NOMO-1 treated with DMSO at 0.1 percent for 48 hours (cell line): Measurements from ENCODE around the gene PRUNE2.
"Not testable (repeated sequence)": the region's sequence is repeated elsewhere in the genome, so short reads cannot be mapped to it uniquely, and the experiment has no call there.

Experiments used
- DNase-seq: peaks from one replicate; lab custom pipeline; 2025; ENCODE audit not compliant: unreplicated experiment; lab: John Stamatoyannopoulos, UW

Gene PRUNE2

GRCh38 chr9:76799473-76799872 lies 106.4 kb downstream of the PRUNE2 start:
- no peak for DNase-seq

DNA sequence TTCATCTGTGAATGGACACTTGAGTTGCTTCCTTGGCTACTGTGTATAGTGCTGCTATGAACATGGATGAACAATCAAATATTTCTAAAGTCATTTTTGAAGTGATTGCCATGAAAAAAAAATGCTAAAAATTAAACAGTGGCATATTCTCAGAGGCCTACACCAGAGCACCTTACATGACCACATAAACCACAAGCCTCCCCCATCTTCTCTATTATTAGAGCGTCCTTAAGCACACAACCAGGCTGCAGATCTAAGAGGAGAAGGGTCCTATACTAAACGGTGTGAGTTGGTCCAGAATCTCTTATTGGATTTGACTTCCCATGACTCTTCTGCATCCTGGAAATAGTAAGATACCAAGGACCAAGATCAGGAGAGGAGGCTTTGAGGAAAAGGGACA lies 107.4 kb downstream of the PRUNE2 start:
- DNase-seq: no peak

GRCh38 chr9:76796296-76796695 lies 109.6 kb downstream of the PRUNE2 start:
- no peak for DNase-seq

GRCh38 chr9:76793784-76794431 lies 112.0 kb downstream of the PRUNE2 start:
- DNase-seq: no peak

DNA sequence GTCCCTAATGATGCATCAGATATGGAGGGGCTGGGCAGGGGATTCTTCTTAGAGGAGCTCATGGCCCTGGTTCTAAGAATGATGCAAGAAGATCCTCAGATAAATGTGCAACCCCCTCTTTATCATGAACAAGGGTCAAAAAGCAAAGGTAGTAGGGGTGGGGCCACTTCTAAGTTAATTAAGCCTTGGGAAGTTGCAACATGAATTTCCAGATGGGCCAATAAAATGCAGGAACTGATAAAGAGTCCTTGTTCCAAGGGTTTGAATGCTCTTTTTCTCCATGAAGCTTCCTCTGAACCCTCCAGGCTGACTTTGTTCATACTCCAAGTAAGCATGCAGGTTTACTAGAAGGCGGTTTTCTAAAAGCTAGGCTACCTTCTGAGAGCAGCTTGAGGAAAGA lies 116.1 kb downstream of the PRUNE2 start:
- DNase-seq: no peak

- no peak for DNase-seq
These were observed 118.2 kb downstream of the PRUNE2 start for GRCh38 chr9:76787677-76788076.

- no peak for DNase-seq
These were observed 120.4 kb downstream of the PRUNE2 start for GRCh38 chr9:76785501-76785900.

GRCh38 chr9:76784881-76785280 lies 121.0 kb downstream of the PRUNE2 start:
- DNase-seq: no peak

GRCh38 chr9:76772686-76773445 lies 133.0 kb downstream of the PRUNE2 start:
- DNase-seq: no peak

DNA sequence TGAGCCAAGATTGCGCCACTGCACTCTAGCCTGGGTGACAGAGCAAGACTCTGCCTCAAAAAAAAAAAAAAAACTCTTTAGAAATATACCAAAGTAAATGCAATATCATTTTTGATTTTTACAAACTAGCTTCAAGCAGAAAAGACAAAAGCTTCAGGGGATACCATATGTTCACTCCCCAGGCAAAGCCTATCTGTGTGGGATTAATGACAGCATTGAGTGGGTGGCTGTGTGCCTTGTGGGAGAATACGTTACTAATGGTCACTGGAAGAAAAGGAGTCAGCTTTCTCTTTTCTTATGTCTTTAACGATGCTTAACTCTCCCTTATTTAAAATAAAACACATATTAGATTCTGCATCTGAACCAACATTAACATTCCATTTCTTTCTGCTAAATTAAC lies 139.8 kb downstream of the PRUNE2 start:
- DNase-seq: no peak

GRCh38 chr9:76764138-76764537 lies 141.8 kb downstream of the PRUNE2 start, which contains the start of gene PCA3:
PCA3 (plus strand) TSS chr9:76764438.
- DNase-seq: no peak

DNA sequence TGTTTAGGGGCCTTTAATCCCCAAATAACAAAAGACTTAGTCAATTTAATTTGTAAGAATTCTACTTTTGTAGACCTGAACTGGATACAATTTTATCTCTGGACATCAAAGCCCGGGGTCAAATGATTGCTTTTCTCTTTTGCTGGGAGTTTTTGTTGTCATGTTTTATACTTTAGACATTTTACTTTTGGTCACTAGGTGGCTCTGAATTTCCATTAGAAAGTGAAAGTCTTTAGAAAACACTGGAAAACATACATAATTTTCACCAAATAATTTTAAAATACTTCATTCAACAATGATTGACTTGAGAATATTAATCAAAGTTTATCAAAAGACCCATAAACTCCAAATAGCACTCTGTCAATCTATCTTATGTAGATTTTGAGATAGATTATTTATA lies 144.5 kb downstream of the PRUNE2 start:
- DNase-seq: no peak

GRCh38 chr9:76759732-76760131 lies 146.2 kb downstream of the PRUNE2 start:
- peak; percentile 24 for DNase-seq

DNA sequence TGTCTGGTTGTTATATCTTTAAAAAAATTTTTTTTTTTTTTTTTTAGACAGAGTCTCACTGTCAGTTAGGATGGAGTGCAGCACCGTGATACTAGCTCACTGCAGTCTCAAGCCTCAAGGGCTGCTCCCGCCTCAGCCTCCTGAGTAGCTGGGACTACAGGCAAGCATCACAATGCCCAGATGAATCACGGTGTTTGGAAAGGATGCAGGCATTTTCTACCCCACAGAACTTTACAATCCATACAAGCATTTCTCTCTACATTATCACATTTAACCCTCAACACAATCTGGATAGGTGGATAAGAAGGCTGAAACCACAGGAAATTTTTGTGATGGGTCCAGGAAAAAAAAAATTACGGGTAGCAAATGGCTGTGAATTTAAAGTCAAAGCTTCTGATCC lies 147.4 kb downstream of the PRUNE2 start:
- DNase-seq: no peak

GRCh38 chr9:76756941-76757673 lies 148.8 kb downstream of the PRUNE2 start:
- no peak for DNase-seq

DNA sequence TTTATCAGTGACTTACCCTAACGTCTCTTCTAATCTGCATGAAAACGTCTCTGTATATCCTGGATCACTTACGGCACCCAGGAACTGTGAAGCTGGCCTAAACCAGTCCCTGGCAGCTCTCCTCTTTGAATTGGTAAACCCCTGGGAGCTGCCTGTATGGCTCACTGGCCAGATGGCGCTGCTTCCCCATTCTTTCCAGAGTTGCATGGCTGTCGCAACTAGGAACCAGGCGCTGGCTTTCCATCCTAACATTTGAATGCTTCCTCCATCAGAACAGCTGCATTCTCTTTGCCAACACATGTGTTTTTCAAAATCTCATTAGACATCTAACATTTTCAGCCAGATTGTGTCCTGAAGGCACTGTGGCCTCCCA lies 149.7 kb downstream of the PRUNE2 start:
- DNase-seq: peak; percentile 3

- no peak for DNase-seq
These were observed 154.9 kb downstream of the PRUNE2 start for GRCh38 chr9:76751001-76751400.

DNA sequence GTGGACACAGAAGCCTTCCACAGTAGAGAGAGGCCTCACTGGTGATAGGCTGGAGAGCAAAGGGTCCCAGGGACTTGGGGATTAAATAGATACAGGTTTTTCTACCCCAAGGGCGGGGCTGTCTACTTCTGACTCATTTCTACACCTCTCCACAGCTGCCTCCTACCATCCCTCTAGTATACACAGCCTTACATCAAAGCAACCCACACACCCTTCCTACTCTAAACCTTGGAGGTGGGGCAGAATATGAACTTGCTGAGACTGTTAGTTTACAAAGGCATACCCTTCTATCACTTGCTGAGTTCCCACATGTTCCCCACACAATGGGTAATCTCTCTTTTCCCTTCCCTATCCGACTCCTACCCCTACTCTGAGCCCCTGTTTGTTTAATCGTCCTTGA lies 161.6 kb downstream of the PRUNE2 start:
- DNase-seq: no peak

DNA sequence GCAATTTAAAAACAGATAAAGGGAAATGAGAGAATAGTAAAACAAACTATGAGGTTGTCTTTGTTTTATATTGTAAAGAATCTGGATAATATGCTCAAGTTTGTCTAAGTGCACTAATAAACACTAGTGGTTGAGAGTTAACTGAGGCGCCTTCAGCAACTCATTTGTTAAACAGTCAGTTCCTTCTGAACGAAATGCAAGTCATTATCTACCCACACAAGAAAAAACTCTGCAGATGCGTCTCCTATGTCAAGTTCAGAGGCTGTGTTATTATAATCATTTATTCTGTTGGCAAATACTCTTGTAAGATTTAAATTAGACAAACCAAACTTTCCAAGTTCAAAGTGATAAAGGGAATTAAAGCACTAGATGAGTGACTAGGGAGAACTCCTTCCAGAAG lies 162.0 kb downstream of the PRUNE2 start:
- no peak for DNase-seq

DNA sequence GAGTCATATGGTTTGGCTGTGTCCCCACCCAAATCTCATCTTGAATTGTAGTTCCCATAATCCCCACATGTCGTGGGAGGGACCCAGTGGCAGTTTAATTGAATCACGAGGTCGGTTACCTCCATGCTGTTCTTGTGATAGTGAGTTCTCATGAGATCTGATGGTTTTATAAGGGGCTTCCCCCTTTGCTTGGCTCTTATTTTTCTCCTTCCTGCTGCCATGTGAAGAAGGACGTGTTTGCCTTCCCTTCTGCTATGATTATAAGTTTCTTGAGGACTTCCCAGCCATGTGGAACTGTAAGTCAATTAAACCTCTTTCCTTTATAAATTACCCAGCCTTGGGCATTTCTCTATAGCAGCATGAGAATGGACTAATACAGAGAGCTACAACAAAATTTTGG lies 163.0 kb downstream of the PRUNE2 start:
- not testable (repeated sequence) for DNase-seq

DNA sequence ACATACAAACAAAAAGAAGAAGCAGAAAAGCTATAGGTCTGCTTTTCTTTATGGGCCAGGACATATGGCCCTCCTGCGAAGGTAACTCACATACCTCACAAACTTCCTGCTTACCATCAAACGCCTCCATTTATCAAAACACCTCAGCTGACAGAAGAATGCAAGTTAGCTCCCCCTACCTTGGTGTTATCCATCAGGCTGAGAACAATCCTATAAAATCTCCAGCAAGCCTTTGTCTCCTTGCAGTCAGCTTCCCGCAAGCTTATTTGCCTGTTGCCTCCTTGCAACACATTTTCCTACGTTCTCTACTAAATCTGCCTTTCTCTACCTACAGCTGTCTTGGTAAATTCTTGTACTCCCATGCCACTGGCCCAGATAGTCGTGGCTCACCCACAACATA lies 164.4 kb downstream of the PRUNE2 start:
- no peak for DNase-seq

- no peak for DNase-seq
These were observed 167.5 kb downstream of the PRUNE2 start for GRCh38 chr9:76738402-76738801.
